Stimulated activated naive CD8-positive, alpha-beta T cell treated with anti-CD3 and anti-CD28 coated beads, Interleukin-15, amount 100 ng/mL, for 72 hours (primary cell): Measurements from ENCODE around the gene SCIMP.
"Not testable (repeated sequence)": the region's sequence is repeated elsewhere in the genome, so short reads cannot be mapped to it uniquely, and the experiment has no call there.

Source experiments
- ATAC-seq: fragments of 150-1000 bp; cut with Tn5 transposase; 2 replicates; pipeline ENCODE4 v1.10.0; 2021; ENCODE audit warnings: mild to moderate bottlenecking, moderate library complexity
- DNase-seq, 2 donors: peaks; one replicate each; pipeline ENCODE4 v3.0.0; 2021 to 2022
- H3K27ac Mint-ChIP-seq, 2 donors: one replicate each; pipeline ENCODE4 v1.8.0; 2022; ENCODE audit warnings: mild to moderate bottlenecking in 2 of 2, mixed read lengths in 2 of 2, moderate library complexity in 2 of 2
- H3K27me3 Mint-ChIP-seq: one replicate; pipeline ENCODE4 v1.8.0; 2022; ENCODE audit warnings: mixed read lengths
- H3K4me1 Mint-ChIP-seq: one replicate; pipeline ENCODE4 v1.8.0; 2022; ENCODE audit warnings: mild to moderate bottlenecking, mixed read lengths
- H3K4me3 Mint-ChIP-seq, 2 donors: one replicate each; pipeline ENCODE4 v1.8.0; 2022; ENCODE audit warnings: mild to moderate bottlenecking in 2 of 2, mixed read lengths in 2 of 2, moderate library complexity in 1 of 2
- H3K9me3 Mint-ChIP-seq, 2 donors: one replicate each; pipeline ENCODE4 v1.8.0; 2022; ENCODE audit warnings: mixed read lengths in 2 of 2

The SCIMP gene

DNA sequence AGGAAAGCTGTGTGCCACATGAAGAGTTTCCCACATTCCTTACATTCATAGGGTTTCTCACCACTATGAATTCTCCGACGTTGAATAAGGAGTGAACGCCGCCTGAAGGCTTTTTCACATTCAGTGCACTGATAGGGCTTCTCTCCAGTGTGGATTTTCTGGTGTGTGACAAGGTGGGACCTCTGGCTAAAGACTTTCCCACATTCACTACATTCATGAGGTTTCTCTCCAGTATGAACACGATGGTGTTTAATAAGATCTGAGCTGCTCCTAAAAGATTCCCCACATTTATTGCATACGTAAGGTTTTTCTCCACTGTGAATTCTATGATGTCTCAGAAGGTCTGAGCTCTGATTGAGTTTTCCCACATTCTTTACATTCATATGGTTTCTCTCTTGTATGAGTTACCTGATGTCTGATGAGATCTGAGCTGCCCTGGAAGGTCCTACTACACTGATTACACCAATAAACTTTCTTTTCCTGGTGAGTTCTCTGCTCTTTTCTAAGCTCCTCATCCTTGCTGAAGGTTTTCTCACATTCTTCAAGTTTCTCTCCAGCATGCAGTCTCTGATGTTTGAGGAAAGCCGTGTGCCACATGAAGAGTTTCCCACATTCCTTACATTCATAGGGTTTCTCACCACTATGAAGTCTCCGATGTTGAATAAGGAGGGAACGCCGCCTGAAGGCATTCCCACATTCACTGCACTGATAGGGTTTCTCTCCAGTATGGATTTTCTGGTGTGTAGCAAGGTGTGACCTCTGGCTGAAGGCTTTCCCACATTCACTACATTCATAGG lies 53.0 kb downstream of the SCIMP start:
- ATAC-seq (no peak), DNase-seq (no peak)
- Mint-ChIP-seq H3K4me1 (no peaks in the 10 kb centered on the region), H3K4me3 (no peak overlapping the region), H3K27me3 (no peaks in the 10 kb centered on the region), H3K9me3 (peaks cover 44 to 64% of the 10 kb centered on the region in 2 donors), H3K27ac (no peak overlapping the region)

DNA sequence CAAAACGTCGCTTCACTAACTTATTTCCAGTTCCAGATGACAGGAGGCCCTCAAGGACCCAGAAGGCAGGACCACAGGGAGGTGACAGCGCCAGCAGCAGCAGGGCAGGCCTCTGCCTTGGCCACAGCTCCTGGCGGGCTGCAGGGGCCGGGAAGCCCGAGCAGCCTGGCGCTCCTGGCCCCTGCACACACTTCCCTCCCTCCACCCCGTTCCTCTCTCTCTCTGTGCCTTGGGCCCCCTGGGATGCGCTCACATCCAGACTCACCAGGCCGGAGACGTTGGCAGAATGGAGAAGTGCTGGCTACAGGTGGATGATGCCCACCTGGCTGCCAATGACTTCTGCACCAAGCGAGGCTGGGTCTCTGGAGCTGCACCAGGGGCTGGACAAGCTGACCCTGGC lies 55.7 kb downstream of the SCIMP start:
- ATAC-seq (no peak), DNase-seq (no peak)
- Mint-ChIP-seq H3K9me3 (peaks cover 40 to 61% of the 10 kb centered on the region in 2 donors), H3K27ac (peak overlapping the region in 1 of 2 donors; percentile 19), H3K4me1 (no peaks in the 10 kb centered on the region), H3K4me3 (no peak overlapping the region), H3K27me3 (no peaks in the 10 kb centered on the region)

DNA sequence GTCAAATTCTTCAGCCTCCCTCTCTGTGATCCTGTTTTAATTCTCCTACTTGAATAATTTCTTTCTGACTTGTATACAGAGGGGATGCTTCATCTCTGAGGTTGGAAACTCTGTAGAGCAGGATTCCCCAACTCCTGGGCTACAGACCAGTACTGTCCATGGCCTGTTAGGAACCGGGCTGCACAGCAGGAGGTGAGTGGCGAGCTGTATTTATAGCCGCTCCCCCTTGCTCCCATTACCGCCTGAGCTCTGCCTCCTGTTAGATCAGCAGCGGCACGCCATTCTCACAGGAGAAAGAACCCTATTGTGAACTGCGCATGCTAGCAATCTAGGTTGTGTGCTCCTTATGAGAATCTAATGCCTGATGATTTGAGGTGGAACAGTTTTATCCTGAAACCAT lies 59.6 kb downstream of the SCIMP start:
- ATAC-seq, H3K4me3 Mint-ChIP-seq, H3K4me1 Mint-ChIP-seq, DNase-seq, H3K27me3 Mint-ChIP-seq, H3K27ac Mint-ChIP-seq: not testable (repeated sequence)
- peaks cover 12 to 42% of the 10 kb centered on the region in 2 donors for H3K9me3 Mint-ChIP-seq

DNA sequence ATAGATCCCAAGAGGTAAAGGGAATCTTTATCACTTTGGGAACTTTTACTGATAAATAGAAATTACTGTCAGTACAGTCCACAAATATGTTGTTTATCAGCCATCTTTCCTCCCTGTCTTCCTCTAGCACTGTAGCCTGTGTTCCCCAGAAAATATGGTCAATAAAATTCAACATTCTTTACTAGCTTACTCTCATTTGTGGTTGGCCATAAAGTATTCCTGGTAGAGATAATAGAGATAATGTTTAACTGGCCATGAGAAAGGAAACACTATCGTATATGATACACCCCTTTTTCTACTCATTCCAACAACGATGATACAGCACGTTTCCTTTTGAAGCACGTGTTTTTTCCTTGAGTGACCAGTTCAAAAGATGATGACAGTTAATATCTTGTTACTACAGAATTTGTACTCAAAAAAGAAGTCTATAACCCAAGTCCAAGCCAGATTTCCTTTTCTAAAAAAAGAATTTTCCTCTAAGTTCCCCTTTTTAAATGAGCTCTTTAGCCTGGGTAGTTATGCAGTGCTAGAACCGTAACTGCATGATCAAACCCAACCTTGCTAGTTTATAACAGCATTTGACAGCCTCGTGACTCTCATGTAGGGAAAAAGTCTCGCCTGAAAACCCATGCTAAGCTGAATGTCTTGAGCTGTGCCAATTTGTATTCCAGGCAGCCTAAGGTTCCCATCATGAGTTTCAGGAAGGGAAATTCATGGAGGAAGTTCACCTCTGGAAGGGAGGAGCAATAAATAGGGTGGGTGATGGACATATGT lies 68.7 kb downstream of the SCIMP start:
- not testable (repeated sequence) for ATAC-seq, H3K4me3 Mint-ChIP-seq, DNase-seq, H3K9me3 Mint-ChIP-seq, H3K27ac Mint-ChIP-seq, H3K4me1 Mint-ChIP-seq
- peaks cover 13% of the 10 kb centered on the region for H3K27me3 Mint-ChIP-seq

DNA sequence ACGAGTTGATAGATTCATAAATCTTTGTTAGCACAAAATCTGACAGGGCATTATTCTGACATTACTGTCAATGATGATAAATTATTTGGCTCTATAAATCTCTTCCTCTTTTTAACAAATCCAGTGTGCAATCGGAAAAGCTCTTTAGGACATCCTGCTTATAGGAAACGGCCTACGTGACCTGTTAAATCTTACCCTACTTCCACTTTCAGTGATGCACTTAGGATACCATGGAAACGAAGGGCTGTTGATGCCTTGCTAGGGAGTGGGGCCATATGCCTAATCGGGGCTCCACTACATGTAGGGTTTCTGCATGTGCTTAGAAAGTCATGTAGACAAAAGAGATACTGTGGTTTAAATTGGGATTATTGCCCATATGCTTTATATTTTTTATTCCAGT lies 70.2 kb downstream of the SCIMP start:
- Mint-ChIP-seq H3K27ac (no peak overlapping the region), H3K27me3 (peaks cover 16% of the 10 kb centered on the region), H3K9me3 (peaks cover 0 to 4% of the 10 kb centered on the region in 2 donors), H3K4me3 (no peak overlapping the region), H3K4me1 (peaks cover 4% of the 10 kb centered on the region)
- DNase-seq: no peak
- ATAC-seq: no peak

DNA sequence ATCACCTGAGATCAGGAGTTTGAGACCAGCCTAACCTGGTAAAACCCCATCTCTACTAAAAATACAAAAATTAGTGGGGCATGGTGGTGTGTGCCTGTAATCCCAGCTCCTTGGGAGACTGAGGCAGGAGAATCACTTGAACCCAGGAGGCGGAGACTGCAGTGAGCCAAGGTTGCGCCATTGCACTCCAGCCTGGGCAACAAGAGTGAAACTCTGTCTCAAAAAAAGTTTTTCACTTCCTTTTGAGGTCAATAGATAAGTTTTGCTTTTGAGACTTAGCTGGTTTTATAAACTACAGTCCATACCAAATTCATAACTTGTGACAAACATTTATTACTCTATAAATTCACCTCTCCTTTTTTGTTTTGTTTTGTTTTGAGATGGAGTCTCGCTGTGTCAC lies 72.9 kb downstream of the SCIMP start:
- peaks cover 31% of the 10 kb centered on the region for H3K27me3 Mint-ChIP-seq
- H3K27ac Mint-ChIP-seq, ATAC-seq, DNase-seq, H3K4me1 Mint-ChIP-seq, H3K4me3 Mint-ChIP-seq, H3K9me3 Mint-ChIP-seq: not testable (repeated sequence)

DNA sequence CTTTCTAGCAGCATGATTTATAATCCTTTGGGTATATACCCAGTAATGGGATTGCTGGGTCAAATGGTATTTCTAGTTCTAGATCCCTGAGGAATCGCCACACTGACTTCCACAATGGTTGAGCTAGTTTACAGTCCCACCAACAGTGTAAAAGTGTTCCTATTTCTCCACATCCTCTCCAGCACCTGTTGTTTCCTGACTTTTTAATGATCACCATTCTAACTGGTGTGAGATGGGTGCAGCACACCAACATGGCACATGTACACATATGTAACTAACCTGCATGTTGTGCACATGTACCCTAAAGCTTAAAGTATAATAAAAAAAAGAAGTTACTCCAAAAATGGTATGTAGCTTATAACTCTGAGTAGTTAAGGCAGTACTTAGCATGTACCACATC lies 74.0 kb downstream of the SCIMP start:
- not testable (repeated sequence) for H3K4me1 Mint-ChIP-seq, ATAC-seq, H3K27ac Mint-ChIP-seq, H3K9me3 Mint-ChIP-seq, DNase-seq, H3K4me3 Mint-ChIP-seq
- peaks cover 24% of the 10 kb centered on the region for H3K27me3 Mint-ChIP-seq
